H1 (cell line): ENCODE data around the gene BNC2. TPM values are rescaled to one million over a fixed set of nuclear protein-coding genes. Genes with fewer than 3 reads are reported as not detected.

Experiments
- CTCF ChIA-PET: fragments of 300-600 bp; sonication (Branson Sonifier 250); formaldehyde crosslinking; loops from one replicate; lab custom pipeline; 2021; ENCODE audit not compliant: partially characterized antibody; lab: Charles Lee
- POLR2A ChIA-PET: fragments of 300-600 bp; sonication (Branson Sonifier 250); formaldehyde crosslinking; loops from one replicate; lab custom pipeline; 2021; ENCODE audit warnings: inconsistent platforms; ENCODE audit not compliant: partially characterized antibody; lab: Charles Lee
- DNase-seq, 2 experiments: peaks; one replicate each; pipeline versions ENCODE4 v3.0.0 to v3.0.0-alpha.2; 2010 to 2022; ENCODE audit warnings: low spot score in 2 of 2, low read depth in 1 of 2, mixed read lengths in 1 of 2
- FAIRE-seq: peaks from 2 replicates; lab custom pipeline; 2011; peaks lifted over from hg19 to GRCh38; lab: Jason Lieb, UNC
- H2AFZ ChIP-seq: 2 replicates; pipeline ENCODE4 v1.8.1; 2012; ENCODE audit warnings: low read length, inconsistent platforms
- H2AK5ac ChIP-seq: 2 replicates; pipeline ENCODE4 v1.6.1; 2013; ENCODE audit warnings: low read depth, low read length
- H2BK120ac ChIP-seq: replicated peaks from 2 replicates; pipeline ENCODE3; 2013; ENCODE audit warnings: low read depth, low read length, inconsistent platforms
- H2BK12ac ChIP-seq: 2 replicates; pipeline ENCODE4 v1.6.1; 2013; ENCODE audit warnings: low read depth, low read length
- H2BK15ac ChIP-seq: 2 replicates; pipeline ENCODE4 v1.6.1; 2013; ENCODE audit warnings: low read length
- H2BK20ac ChIP-seq: 2 replicates; pipeline ENCODE4 v1.6.1; 2013; ENCODE audit warnings: low read length
- H2BK5ac ChIP-seq: 2 replicates; pipeline ENCODE4 v1.6.1; 2013; ENCODE audit warnings: low read depth, low read length
- H3K14ac ChIP-seq: 2 replicates; pipeline ENCODE4 v1.6.1; 2013; ENCODE audit warnings: inconsistent platforms; ENCODE audit not compliant: insufficient read length
- H3K18ac ChIP-seq: 2 replicates; pipeline ENCODE4 v1.6.1; 2013; ENCODE audit warnings: low read length; ENCODE audit errors: extremely low read depth
- H3K23ac ChIP-seq: 2 replicates; pipeline ENCODE4 v1.6.1; 2013; ENCODE audit warnings: inconsistent platforms; ENCODE audit not compliant: insufficient read length
- H3K23me2 ChIP-seq: 2 replicates; pipeline ENCODE4 v1.6.1; 2013; ENCODE audit warnings: low read depth, low read length
- H3K27ac ChIP-seq: 2 replicates; pipeline ENCODE4 v1.6.1; 2011; ENCODE audit warnings: low read depth, low read length, inconsistent platforms
- H3K27me3 ChIP-seq, 4 experiments: replicated peaks in 1 of 4; 1 replicate in 1 of 4; 2 replicates in 3 of 4; pipeline versions ENCODE4 v1.6.1 to v1.8.1; 2011 to 2013; ENCODE audit warnings: low read length in 3 of 4, mild to moderate bottlenecking in 3 of 4, inconsistent platforms in 2 of 4, mixed read lengths in 2 of 4, moderate library complexity in 1 of 4; ENCODE audit not compliant: control insufficient read depth in 3 of 4, insufficient read depth in 3 of 4; ENCODE audit errors: extremely low read depth in 1 of 4
- H3K36me3 ChIP-seq, 4 experiments: 2 replicates each; pipeline versions ENCODE4 v1.6.1 to v1.8.1; 2011 to 2013; ENCODE audit warnings: mild to moderate bottlenecking in 4 of 4, low read length in 3 of 4, moderate library complexity in 2 of 4, control low read depth in 1 of 4, inconsistent platforms in 1 of 4; ENCODE audit not compliant: insufficient read depth in 4 of 4, control insufficient read depth in 2 of 4
- H3K4ac ChIP-seq: replicated peaks from 2 replicates; pipeline ENCODE3; 2013; ENCODE audit warnings: low read length, low read depth, mixed read lengths, inconsistent platforms; ENCODE audit not compliant: insufficient read length
- H3K4me1 ChIP-seq, 4 experiments: replicated peaks in 1 of 4; 1 replicate in 1 of 4; 2 replicates in 3 of 4; pipeline versions ENCODE4 v1.6.1 to v1.8.1; 2011 to 2013; ENCODE audit warnings: low read length in 3 of 4, inconsistent platforms in 2 of 4, mixed read lengths in 1 of 4; ENCODE audit not compliant: insufficient read depth in 4 of 4, control insufficient read depth in 3 of 4
- H3K4me2 ChIP-seq, 2 experiments: 2 replicates each; pipeline versions ENCODE4 v1.6.1 to v1.8.1; 2011 to 2013; ENCODE audit warnings: low read depth in 2 of 2, low read length in 2 of 2, control low read depth in 1 of 2, inconsistent platforms in 1 of 2, mild to moderate bottlenecking in 1 of 2; ENCODE audit not compliant: insufficient read depth in 1 of 2
- H3K4me3 ChIP-seq, 4 experiments: fragments of 200-600, 300-600 bp in 1 of 4; sonication (generic), shearing (Covaris generic), sonication (Bioruptor Twin) in 1 of 4; 2 replicates each; pipeline versions ENCODE4 v1.5.1 to v1.8.1; 2011 to 2016; ENCODE audit warnings: low read length in 4 of 4, low read depth in 3 of 4, control low read depth in 2 of 4, inconsistent platforms in 2 of 4, mild to moderate bottlenecking in 2 of 4, mixed read lengths in 1 of 4, moderate library complexity in 1 of 4; ENCODE audit not compliant: insufficient read depth in 2 of 4; ENCODE audit errors: extremely low read depth in 1 of 4
- H3K56ac ChIP-seq: replicated peaks from 2 replicates; pipeline ENCODE3; 2013; ENCODE audit warnings: low read depth, mild to moderate bottlenecking, mixed read lengths, low read length, inconsistent platforms; ENCODE audit not compliant: insufficient read length
- H3K79me1 ChIP-seq: 2 replicates; pipeline ENCODE4 v1.6.1; 2013; ENCODE audit warnings: low read depth, low read length, control low read depth
- H3K79me2 ChIP-seq, 2 experiments: 2 replicates each; pipeline versions ENCODE4 v1.6.1 to v1.8.1; 2012 to 2013; ENCODE audit warnings: low read length in 2 of 2, mild to moderate bottlenecking in 2 of 2, inconsistent platforms in 1 of 2; ENCODE audit not compliant: insufficient read depth in 2 of 2, control insufficient read depth in 1 of 2
- H3K9ac ChIP-seq, 4 experiments: replicated peaks in 1 of 4; 1 replicate in 1 of 4; 2 replicates in 3 of 4; pipeline versions ENCODE4 v1.6.1 to v1.8.1; 2011 to 2013; ENCODE audit warnings: low read depth in 3 of 4, low read length in 3 of 4, control low read depth in 2 of 4, mild to moderate bottlenecking in 2 of 4, moderate library complexity in 2 of 4, inconsistent platforms in 1 of 4; ENCODE audit errors: extremely low read depth in 1 of 4
- H3K9me3 ChIP-seq, 2 experiments: 2 replicates each; pipeline versions ENCODE4 v1.6.1 to v1.8.1; 2012 to 2013; ENCODE audit warnings: mild to moderate bottlenecking in 2 of 2, moderate library complexity in 2 of 2, control low read depth in 1 of 2, inconsistent platforms in 1 of 2, low read depth in 1 of 2, low read length in 1 of 2, mixed read lengths in 1 of 2; ENCODE audit not compliant: insufficient read depth in 2 of 2
- H4K20me1 ChIP-seq, 2 experiments: replicated peaks in 1 of 2; 2 replicates each; pipeline versions ENCODE3 to v1.8.1; 2011 to 2013; ENCODE audit warnings: inconsistent platforms in 2 of 2, low read length in 2 of 2, mild to moderate bottlenecking in 1 of 2; ENCODE audit not compliant: insufficient read depth in 2 of 2, control insufficient read depth in 1 of 2
- H4K5ac ChIP-seq: 2 replicates; pipeline ENCODE4 v1.6.1; 2013; ENCODE audit warnings: low read length, low read depth, mixed read lengths, inconsistent platforms; ENCODE audit not compliant: insufficient read length
- H4K8ac ChIP-seq: 2 replicates; pipeline ENCODE4 v1.8.0; 2013; ENCODE audit warnings: mild to moderate bottlenecking, moderate library complexity, low read length, inconsistent platforms; ENCODE audit not compliant: insufficient read depth; ENCODE audit errors: extremely low read depth
- H4K91ac ChIP-seq: replicated peaks from 2 replicates; pipeline ENCODE3; 2013; ENCODE audit warnings: low read length, mixed read lengths, inconsistent platforms; ENCODE audit not compliant: insufficient read length
- CTBP2 ChIP-seq: IDR thresholded peaks from 2 replicates; pipeline ENCODE4 v1.7.0; 2011; ENCODE audit warnings: borderline replicate concordance, mild to moderate bottlenecking, moderate library complexity, mixed read lengths, low read length; ENCODE audit not compliant: insufficient read depth, insufficient read length
- EGR1 ChIP-seq: IDR thresholded peaks from 2 replicates; pipeline ENCODE4 v1.6.1; 2011; ENCODE audit warnings: low read depth, low read length, borderline replicate concordance
- RNF2 ChIP-seq: fragments of 200-900, 300-1000 bp; sonication (generic); IDR thresholded peaks from 2 replicates; pipeline ENCODE4 v1.7.1; 2016; ENCODE audit warnings: borderline replicate concordance, low read depth, mild to moderate bottlenecking, antibody characterized with exemption, low read length; ENCODE audit not compliant: poor library complexity, severe bottlenecking; ENCODE audit errors: missing control alignments
- WGBS, 2 experiments: shearing (Covaris generic) in 1 of 2; methylation state at CpG; one replicate each; pipeline versions ENCODE4 v1.1.6 to v1.1.7; 2013 to 2015; ENCODE audit warnings: low lambda C conversion rate in 2 of 2, mixed read lengths in 2 of 2, inconsistent platforms in 1 of 2, low coverage in 1 of 2, missing lambda C conversion rate in 1 of 2; ENCODE audit not compliant: insufficient replicate concordance in 2 of 2, insufficient coverage in 1 of 2, insufficient read length in 1 of 2; ENCODE audit errors: extremely low coverage in 1 of 2, missing lambda C conversion rate in 1 of 2; 5-methylcytosine and 5-hydroxymethylcytosine counted together
- polyA plus RNA-seq, 7 experiments: library from polyadenylated mRNA; depleted of rRNA in 3 of 7; stranded (reverse) in 5 of 7; unstranded in 2 of 7; fragments of >200 nt in 5 of 7; fragments of 200-250 nt in 2 of 7; gene quantifications; 1 replicate in 5 of 7; 2 replicates in 1 of 7; 4 replicates in 1 of 7; pipeline versions ENCODE4 v1.2.1 to v1.2.3, GENCODE V29; 2011 to 2013; ENCODE audit warnings: missing spikeins in 2 of 7, mixed read lengths in 2 of 7
- total RNA-seq: library from RNA; stranded (reverse); fragmentation: NEBNext Ultra II Directional; extraction: Animal tissue kit (Norgen Biotek cat#: 25700); gene quantifications from 2 replicates; pipeline ENCODE4 v1.2.1, GENCODE V29; 2021
- TF ChIP-seq, protein P1 (sequence below), 3 experiments: IDR thresholded peaks; 1 replicate in 2 of 3; 2 replicates in 1 of 3; pipeline versions ENCODE4 v1.5.1 to v1.6.1; 2011; ENCODE audit warnings: low read length in 3 of 3, mild to moderate bottlenecking in 3 of 3, inconsistent platforms in 2 of 3, low read depth in 1 of 3, moderate library complexity in 1 of 3; ENCODE audit not compliant: insufficient read depth in 1 of 3; ENCODE audit errors: control extremely low read depth in 1 of 3

Gene BNC2
- total and polyA plus RNA-seq, 2 of the 8 experiments (the other 6 are each of a cell fraction or from before 2014, with no cell fraction given) = 16.0 to 26.8 TPM

DNA sequence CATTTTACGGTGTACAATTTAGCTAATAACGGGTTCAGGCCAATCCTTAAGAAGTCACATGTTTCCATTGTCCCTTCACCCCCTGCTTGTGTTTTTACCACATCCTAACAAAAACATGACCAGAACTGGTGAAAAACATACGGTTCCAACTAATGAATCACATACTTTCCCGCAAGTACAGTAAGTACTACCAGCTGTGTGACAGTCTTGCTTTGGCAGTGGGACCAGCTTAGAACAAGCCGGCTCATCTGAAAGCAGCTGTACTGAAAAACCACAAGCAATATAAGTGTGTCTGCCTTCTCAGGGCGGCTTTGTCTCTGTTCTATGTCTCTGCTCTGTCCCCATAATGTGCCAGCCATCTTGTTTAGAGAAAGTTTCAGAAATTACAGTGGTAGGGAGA lies 242.5 kb downstream of the BNC2 start:
- ChIA-PET POLR2A (interaction anchor here (0.6 to 1.5 kb wide), 2 partner anchors 13 to 112 kb away, joined by 4 to 5 read pairs; no protein-coding TSS in a partner anchor), CTCF (interaction anchor here (0.5 to 1.7 kb wide), 3 partner anchors 9 to 358 kb away, joined by 4 to 6 read pairs (median 4); no protein-coding TSS in a partner anchor)
- Histone ChIP-seq H3K4me2 (no peak overlapping the region), H3K9ac (no peak overlapping the region), H3K56ac (no peak overlapping the region), H4K20me1 (no peaks in the 10 kb centered on the region), H3K9me3 (no peaks in the 10 kb centered on the region), H2BK20ac (no peak overlapping the region), H3K23ac (no peak overlapping the region), H2BK12ac (0 out of 2 replicates have a peak overlapping the region, but pooled peaks have one; percentile 41), H4K91ac (no peak overlapping the region), H4K5ac (no peak overlapping the region), H4K8ac (no peak overlapping the region), H3K18ac (no peak overlapping the region), H3K27ac (no peak overlapping the region), H3K79me1 (no peaks in the 10 kb centered on the region), H2AK5ac (no peak overlapping the region), H2BK120ac (no peak overlapping the region), H3K4ac (no peak overlapping the region), H3K27me3 (no peaks in the 10 kb centered on the region), H3K4me1 (peaks cover 2 to 31% (median 21%) of the 10 kb centered on the region in 4 experiments; a peak in 6 of 7 replicates), H3K79me2 (peaks cover 0 to 14% of the 10 kb centered on the region in 2 experiments; a peak in 1 of 4 replicates), H2BK5ac (no peak overlapping the region), H3K23me2 (no peaks in the 10 kb centered on the region), H3K14ac (no peak overlapping the region), H3K4me3 (no peak overlapping the region), H3K36me3 (no peaks in the 10 kb centered on the region), H2BK15ac (no peak overlapping the region; the same call in 1 of the 2 replicates), H2AFZ (no peak overlapping the region)
- 92% methylated on average over 6 of the region's 6 CpGs; no CpG with 5 or more reads in 1 of the 2 experiments for WGBS, 2 experiments
- no peak for DNase-seq
- FAIRE-seq = no peak
- no peak for TF ChIP-seq CTBP2
- no peak for TF ChIP-seq EGR1
- no peak for TF ChIP-seq RNF2
- TF ChIP-seq, protein P1, sequence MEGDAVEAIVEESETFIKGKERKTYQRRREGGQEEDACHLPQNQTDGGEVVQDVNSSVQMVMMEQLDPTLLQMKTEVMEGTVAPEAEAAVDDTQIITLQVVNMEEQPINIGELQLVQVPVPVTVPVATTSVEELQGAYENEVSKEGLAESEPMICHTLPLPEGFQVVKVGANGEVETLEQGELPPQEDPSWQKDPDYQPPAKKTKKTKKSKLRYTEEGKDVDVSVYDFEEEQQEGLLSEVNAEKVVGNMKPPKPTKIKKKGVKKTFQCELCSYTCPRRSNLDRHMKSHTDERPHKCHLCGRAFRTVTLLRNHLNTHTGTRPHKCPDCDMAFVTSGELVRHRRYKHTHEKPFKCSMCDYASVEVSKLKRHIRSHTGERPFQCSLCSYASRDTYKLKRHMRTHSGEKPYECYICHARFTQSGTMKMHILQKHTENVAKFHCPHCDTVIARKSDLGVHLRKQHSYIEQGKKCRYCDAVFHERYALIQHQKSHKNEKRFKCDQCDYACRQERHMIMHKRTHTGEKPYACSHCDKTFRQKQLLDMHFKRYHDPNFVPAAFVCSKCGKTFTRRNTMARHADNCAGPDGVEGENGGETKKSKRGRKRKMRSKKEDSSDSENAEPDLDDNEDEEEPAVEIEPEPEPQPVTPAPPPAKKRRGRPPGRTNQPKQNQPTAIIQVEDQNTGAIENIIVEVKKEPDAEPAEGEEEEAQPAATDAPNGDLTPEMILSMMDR (IDR thresholded peaks at IDR 0.05; ENCODE audit: control extremely low read depth in 1 of 3, insufficient read depth in 1 of 3, low read depth in 1 of 3, low read length in 3 of 3) = no peak
